CD4-positive, alpha-beta T cell treated with Interleukin-6 for 4 hours (primary cell): ENCODE results near the gene BNIPL.

Source experiments
- DNase-seq: peaks from one replicate; pipeline ENCODE4 v3.0.0-alpha.2; 2020; ENCODE audit warnings: mixed read lengths

The BNIPL gene

DNA sequence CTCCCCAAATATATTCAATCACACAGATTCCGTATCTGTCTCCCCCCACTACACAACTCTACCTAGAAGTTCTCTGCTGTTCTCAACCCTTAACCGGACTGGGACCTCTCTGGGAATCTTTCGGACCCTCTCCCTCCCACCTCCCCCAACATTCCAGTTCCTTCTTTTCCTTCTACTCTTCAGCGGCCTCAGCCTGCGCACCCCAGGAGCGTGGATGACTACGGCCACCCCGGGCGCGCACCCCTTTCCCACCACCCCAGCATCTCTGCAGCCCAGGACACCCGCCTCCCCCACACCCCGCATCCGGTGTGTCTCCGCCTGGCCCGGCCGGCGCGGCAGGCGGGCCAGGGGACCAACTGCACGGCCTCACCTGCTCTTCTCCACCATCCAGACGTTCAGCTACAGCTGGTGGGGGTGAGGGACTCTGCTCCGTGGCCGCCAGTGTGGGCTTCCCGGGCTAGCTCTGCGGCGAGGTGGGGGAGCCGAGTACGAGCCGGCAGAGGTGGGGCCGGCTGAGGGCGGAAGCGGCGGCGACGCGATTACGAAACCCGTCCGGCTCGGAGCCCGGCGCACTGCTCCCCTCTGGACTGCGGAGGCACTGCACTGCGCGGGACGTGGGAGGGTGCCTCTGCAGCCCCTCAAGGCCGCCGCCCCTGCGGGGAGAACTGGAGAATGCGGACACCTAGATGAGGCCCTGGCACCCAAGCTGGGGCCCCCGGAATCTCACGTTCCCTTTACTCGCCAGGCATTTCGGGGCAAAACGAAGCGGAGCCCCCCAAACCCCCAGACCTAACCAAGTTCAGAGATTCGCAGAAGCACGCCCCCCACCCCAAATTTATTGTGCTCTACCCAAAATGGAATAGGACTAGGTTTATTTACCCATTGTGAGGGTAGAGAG is 23.0 kb downstream of the BNIPL start, which contains the start of gene CDC42SE1:
CDC42SE1 (minus strand) TSS at position 514 of the 898 bp plus-strand sequence. CDS start 3,892 bp downstream, outside the sequence.
- peak; percentile 87 for DNase-seq

DNA sequence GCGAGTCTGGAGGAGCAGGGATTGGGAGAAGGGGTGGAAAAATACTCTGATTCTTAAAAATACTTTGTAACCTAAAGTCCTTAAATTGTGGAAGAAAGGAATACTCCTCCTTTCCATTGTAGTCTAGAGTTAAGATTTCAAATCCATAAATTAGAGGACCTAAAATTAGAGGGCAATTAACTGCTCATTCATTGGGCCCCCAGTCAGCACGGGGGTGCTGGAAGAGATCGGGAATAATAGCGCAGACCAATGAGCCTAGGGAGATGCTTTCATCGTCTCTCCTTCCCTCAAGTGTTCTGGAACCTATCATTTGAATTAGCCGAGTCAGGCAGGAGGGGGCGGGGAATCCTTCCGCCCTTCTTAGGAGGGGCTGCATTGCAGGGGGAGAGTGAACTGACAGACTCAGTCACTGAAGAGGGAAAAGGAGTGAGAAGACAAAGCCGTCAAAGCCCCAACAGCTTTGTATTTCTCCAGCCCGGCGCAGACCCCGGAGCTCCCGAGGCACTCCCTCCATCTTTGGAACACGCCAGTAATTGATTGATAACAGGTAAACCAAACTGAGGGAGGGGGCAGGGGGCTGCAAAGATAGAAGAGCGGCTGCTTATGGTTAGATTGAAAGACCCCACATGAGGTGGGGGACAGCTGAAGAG is 23.7 kb downstream of the BNIPL start, which contains the start of gene MLLT11:
MLLT11 (plus strand) TSS at position 391 of the 650 bp plus-strand sequence. CDS start 6,828 bp downstream, outside the sequence.
- peak; percentile 44 for DNase-seq

DNA sequence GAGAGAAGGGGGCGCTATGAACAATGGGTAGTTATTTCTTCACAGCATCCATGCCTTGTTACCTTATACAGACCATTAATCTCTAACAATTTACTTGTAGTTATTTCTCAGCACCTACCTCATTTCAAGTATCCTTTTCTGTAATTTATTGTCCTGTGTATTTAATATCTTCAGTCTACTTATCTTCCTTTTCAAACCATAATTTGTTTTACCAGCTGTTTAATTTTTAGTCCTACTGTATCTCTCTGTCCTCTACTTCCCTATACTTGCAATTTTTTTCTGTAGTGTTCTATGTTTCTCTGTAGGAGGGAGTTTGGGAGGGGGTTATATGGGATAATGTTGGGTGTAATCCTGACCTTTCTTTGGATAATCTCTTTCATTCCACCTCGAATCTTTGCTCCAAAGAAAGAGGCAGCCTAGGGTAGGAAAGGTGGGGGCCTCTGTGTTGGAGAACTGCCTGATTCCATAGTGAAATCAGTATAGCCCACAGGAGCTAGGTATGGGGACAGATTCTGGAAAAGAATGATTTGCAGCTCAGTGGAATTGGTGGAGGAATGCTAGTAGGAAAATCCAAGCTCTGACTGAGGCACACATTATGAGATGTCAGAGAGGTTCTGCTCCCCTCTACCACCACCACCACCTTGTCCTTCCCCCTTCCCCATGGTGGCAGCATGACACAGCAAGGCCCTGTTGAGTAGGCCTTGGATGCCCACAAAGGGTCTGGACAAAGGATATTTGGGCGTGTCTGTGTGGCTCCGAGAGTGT is 24.5 kb downstream of the BNIPL start:
- DNase-seq: no peak

- DNase-seq: no peak
These were observed 25.3 kb downstream of the BNIPL start for GRCh38 chr1:151061704-151062103.

DNA sequence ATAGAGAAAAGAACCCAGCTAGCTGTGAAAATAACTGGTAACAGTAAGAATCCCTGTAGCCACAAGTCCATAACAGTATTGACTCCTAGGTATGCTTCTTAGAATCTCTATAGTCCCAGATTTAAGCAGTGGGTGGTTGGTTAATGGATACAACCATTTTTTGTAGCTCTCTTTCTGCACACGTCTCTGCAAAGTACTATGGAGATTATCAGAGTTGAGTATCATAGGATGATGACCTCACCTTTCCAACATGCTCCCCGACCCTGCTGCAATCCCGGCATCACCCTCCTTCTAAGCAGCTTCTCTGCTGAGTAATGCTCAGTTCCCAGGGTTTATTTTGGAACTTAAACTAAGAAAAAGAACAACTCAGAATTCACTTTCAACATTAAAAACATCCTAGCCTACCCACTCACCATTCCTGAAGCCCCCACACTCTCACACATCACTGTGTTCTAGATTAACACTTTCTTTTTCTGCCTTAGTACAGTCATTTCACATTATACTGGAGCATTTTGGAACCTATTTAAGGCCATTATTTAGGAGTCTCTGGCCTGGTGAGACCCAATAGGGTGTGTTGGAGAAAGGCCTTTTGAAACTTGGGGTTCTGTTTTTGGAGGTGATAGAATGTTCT is 26.5 kb downstream of the BNIPL start:
- DNase-seq: no peak

DNA sequence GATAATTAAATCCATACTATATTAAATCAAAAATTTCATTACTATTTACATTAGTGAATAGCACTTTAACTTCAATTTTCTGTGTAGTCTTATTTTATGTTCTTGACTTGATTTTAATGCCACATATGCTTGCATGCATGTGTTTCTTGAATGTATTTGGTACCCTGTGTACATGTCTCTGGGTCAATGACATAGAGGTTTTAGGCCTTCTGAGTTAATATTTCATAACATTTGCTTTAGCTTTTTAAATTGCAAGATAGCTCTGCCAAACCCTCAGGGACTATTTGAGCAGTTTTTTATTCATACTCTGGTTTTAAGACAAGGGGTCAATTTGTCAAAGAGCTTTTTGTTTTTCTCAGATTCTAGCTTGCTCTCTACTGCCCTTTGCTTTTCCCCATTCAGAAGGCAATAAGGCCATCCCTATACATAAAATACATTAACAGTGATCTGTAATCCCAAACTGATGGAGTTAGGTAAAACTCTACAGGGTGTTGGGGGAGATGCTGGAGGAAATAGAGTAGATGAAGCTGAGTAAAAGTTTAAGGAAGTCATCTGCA is 28.8 kb downstream of the BNIPL start:
- no peak for DNase-seq

GRCh38 chr1:151067185-151067584 is 30.8 kb downstream of the BNIPL start:
- DNase-seq: no peak

GRCh38 chr1:151069103-151069486 is 32.7 kb downstream of the BNIPL start:
- DNase-seq: no peak

GRCh38 chr1:151070474-151071276 is 34.3 kb downstream of the BNIPL start, which contains the start of gene GABPB2:
TSS of gene GABPB2 (plus strand) at chr1:151070761. CDS start at chr1:151088190, 17,429 bp downstream.
- peak; percentile 89 for DNase-seq

GRCh38 chr1:151072224-151072623 is 35.8 kb downstream of the BNIPL start:
- DNase-seq: no peak

GRCh38 chr1:151085953-151086559 is 49.7 kb downstream of the BNIPL start:
- DNase-seq: no peak
